Hepatocyte (in vitro differentiated cells): ENCODE measurements around the gene ITGA1. TPM values are rescaled to one million over a fixed set of nuclear protein-coding genes. Genes with fewer than 3 reads are reported as not detected.
A peak's percentile ranks its signal among the peaks of the same experiment; 100 is the strongest.

Source experiments
- DNase-seq: peaks from one replicate; pipeline ENCODE4 v3.0.0-alpha.2; 2016; ENCODE audit warnings: low spot score
- H2AFZ ChIP-seq: fragments of 200-600 bp; sonication (generic); 2 replicates; pipeline ENCODE4 v1.6.0; 2016; ENCODE audit warnings: antibody characterized with exemption, mild to moderate bottlenecking
- H3K27ac ChIP-seq: fragments of 200-600 bp; sonication (generic); 2 replicates; pipeline ENCODE4 v1.5.1; 2016; ENCODE audit warnings: mild to moderate bottlenecking
- H3K27me3 ChIP-seq: fragments of 200-600 bp; sonication (generic); 2 replicates; pipeline ENCODE4 v1.6.1; 2016
- H3K36me3 ChIP-seq: fragments of 200-600 bp; sonication (generic); replicated peaks from 2 replicates; pipeline ENCODE4 v1.5.1; 2016; ENCODE audit warnings: low read depth; ENCODE audit not compliant: insufficient read depth
- H3K4me1 ChIP-seq: fragments of 200-600 bp; sonication (generic); 2 replicates; pipeline ENCODE4 v1.5.1; 2016; ENCODE audit warnings: mild to moderate bottlenecking, moderate library complexity; ENCODE audit not compliant: insufficient read depth
- H3K4me2 ChIP-seq: fragments of 200-600 bp; sonication (generic); 2 replicates; pipeline ENCODE4 v1.6.0; 2016
- H3K4me3 ChIP-seq: fragments of 200-600 bp; sonication (generic); 2 replicates; pipeline ENCODE4 v1.5.1; 2016; ENCODE audit warnings: mild to moderate bottlenecking
- H3K79me2 ChIP-seq: fragments of 200-600 bp; sonication (generic); 2 replicates; pipeline ENCODE4 v1.6.0; 2017; ENCODE audit warnings: mild to moderate bottlenecking
- H3K9me2 ChIP-seq: fragments of 200-600 bp; sonication (generic); replicated peaks from 2 replicates; pipeline ENCODE4 v1.6.0; 2017; ENCODE audit warnings: mild to moderate bottlenecking; ENCODE audit not compliant: insufficient read depth
- H3K9me3 ChIP-seq: fragments of 200-600 bp; sonication (generic); 2 replicates; pipeline ENCODE4 v1.5.1; 2016; ENCODE audit warnings: low read depth, mild to moderate bottlenecking
- H4K20me1 ChIP-seq: fragments of 200-600 bp; sonication (generic); 2 replicates; pipeline ENCODE4 v1.6.0; 2016; ENCODE audit warnings: mild to moderate bottlenecking; ENCODE audit not compliant: insufficient read depth, poor library complexity, severe bottlenecking
- EZH2 ChIP-seq: fragments of 200-600 bp; sonication (generic); IDR thresholded peaks from 2 replicates; pipeline ENCODE4 v1.6.1; 2016; ENCODE audit warnings: antibody characterized with exemption, mild to moderate bottlenecking, borderline replicate concordance
- EZH2phosphoT487 ChIP-seq: fragments of 200-600 bp; sonication (generic); IDR thresholded peaks from one replicate; pipeline ENCODE4 v1.6.1; 2018; ENCODE audit warnings: antibody characterized with exemption, mild to moderate bottlenecking, low read depth, moderate library complexity; ENCODE audit not compliant: unreplicated experiment, severe bottlenecking
- WGBS: methylation state at CpG from one replicate; pipeline ENCODE4 v1.1.6; 2016; ENCODE audit warnings: low lambda C conversion rate; ENCODE audit errors: missing lambda C conversion rate; 5-methylcytosine and 5-hydroxymethylcytosine counted together
- polyA plus RNA-seq: library from polyadenylated mRNA; unstranded; fragments of >200 nt; fragmentation: Nextera tagmentation; extraction: Ambion mirVana; gene quantifications from 2 replicates; pipeline ENCODE4 v1.2.1, GENCODE V29; 2016
- total RNA-seq: library from RNA; depleted of rRNA; stranded (reverse); fragments of >200 nt; gene quantifications from 2 replicates; pipeline ENCODE4 v1.2.3, GENCODE V29; 2014
- TF ChIP-seq, protein P1 (sequence below): fragments of 200-600 bp; sonication (generic); IDR thresholded peaks from 2 replicates; pipeline ENCODE4 v1.5.1; 2016; ENCODE audit warnings: antibody characterized with exemption, mild to moderate bottlenecking; ENCODE audit not compliant: poor library complexity

ITGA1 gene
- total and polyA plus RNA-seq, 2 experiments from 2014 or later = 15.0 to 40.3 TPM

DNA sequence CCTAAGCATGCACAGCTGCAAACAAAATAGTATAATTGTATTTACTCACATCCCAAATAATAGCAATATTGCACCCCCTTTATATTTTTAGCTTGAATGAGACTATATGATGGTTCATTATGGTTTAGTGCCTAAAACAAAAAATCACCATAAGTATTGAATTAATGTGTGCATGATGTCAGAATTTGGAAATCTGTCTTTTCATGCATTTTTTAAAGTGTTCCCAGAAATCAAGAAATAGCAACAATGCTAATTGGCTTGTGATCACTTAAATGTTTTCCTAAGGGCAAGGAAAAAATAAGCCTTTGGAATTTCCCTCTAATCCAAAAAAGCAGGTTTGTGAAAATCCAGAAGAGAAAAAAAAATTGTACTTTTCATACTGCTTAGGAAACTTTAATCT lies 150.5 kb downstream of the ITGA1 start:
- Histone ChIP-seq H3K4me2 (no peak overlapping the region), H4K20me1 (no peaks in the 10 kb centered on the region), H3K9me2 (no peaks in the 10 kb centered on the region), H3K4me3 (no peak overlapping the region), H3K9me3 (no peaks in the 10 kb centered on the region), H3K36me3 (no peaks in the 10 kb centered on the region), H3K27me3 (no peaks in the 10 kb centered on the region), H3K79me2 (no peaks in the 10 kb centered on the region), H3K4me1 (no peaks in the 10 kb centered on the region), H2AFZ (no peak overlapping the region), H3K27ac (no peak overlapping the region)
- no peak for DNase-seq
- TF ChIP-seq EZH2phosphoT487 (no peak), EZH2 (no peak)
- TF ChIP-seq, protein P1, sequence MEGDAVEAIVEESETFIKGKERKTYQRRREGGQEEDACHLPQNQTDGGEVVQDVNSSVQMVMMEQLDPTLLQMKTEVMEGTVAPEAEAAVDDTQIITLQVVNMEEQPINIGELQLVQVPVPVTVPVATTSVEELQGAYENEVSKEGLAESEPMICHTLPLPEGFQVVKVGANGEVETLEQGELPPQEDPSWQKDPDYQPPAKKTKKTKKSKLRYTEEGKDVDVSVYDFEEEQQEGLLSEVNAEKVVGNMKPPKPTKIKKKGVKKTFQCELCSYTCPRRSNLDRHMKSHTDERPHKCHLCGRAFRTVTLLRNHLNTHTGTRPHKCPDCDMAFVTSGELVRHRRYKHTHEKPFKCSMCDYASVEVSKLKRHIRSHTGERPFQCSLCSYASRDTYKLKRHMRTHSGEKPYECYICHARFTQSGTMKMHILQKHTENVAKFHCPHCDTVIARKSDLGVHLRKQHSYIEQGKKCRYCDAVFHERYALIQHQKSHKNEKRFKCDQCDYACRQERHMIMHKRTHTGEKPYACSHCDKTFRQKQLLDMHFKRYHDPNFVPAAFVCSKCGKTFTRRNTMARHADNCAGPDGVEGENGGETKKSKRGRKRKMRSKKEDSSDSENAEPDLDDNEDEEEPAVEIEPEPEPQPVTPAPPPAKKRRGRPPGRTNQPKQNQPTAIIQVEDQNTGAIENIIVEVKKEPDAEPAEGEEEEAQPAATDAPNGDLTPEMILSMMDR = no peak

DNA sequence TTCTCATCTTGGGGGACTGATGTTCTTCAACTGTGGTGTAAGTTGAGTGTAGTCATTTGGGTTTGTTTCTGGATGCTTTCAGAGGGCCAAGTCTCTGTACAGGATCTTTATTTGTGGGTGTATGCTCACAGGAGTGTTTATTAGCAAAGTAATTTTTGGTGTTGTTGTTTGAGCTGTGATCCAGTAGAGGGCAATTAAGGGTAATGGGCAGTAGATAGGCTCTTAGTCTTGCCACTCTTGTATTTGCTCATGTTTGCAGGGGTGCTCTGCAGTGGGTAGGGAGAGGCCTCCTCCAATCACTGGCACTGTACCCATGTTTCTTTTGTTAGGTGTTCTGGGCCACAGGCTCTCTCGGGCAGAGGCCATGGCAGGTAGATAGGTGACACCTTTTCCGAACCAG lies 155.6 kb downstream of the ITGA1 start:
- TF ChIP-seq EZH2phosphoT487 (no peak), EZH2 (no peak)
- TF ChIP-seq, protein P1 = no peak
- Histone ChIP-seq H3K4me1 (no peaks in the 10 kb centered on the region), H3K9me2 (no peaks in the 10 kb centered on the region), H3K4me2 (no peak overlapping the region), H3K36me3 (no peaks in the 10 kb centered on the region), H2AFZ (no peak overlapping the region), H3K27ac (no peak overlapping the region), H3K79me2 (no peaks in the 10 kb centered on the region), H3K27me3 (no peaks in the 10 kb centered on the region), H3K9me3 (no peaks in the 10 kb centered on the region), H3K4me3 (no peak overlapping the region), H4K20me1 (no peaks in the 10 kb centered on the region)
- 96% methylated on average over 2 of the region's 2 CpGs for WGBS
- no peak for DNase-seq

DNA sequence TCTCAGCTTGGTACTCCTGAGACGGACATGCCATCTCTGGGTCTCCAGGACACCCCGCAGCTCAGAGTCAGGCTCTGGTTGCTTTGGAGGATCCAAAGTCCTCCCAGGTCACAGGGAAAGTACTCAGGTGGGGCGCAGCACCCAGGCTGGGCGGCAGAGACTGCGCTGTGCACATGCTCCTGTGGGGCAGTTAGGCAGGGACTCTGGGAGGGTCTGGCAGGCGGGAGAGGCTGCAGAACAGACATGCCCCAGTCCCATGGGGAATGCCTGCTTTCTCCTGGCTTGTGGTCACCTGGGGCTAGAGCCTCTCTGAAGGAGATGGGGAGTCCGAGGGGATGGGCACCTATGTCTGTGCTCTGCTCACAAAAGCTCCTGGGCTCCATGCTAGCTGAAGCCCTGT lies 156.1 kb downstream of the ITGA1 start:
- H3K4me3 ChIP-seq = no peak overlapping the region
- DNase-seq = no peak
- no peak overlapping the region for H2AFZ ChIP-seq
- no peaks in the 10 kb centered on the region for H3K79me2 ChIP-seq
- H4K20me1 ChIP-seq = no peaks in the 10 kb centered on the region
- TF ChIP-seq EZH2 (no peak), EZH2phosphoT487 (no peak)
- TF ChIP-seq, protein P1 = no peak
- no peak overlapping the region for H3K4me2 ChIP-seq
- H3K9me2 ChIP-seq = no peaks in the 10 kb centered on the region
- H3K27me3 ChIP-seq = no peaks in the 10 kb centered on the region
- no peak overlapping the region for H3K27ac ChIP-seq
- H3K36me3 ChIP-seq = no peaks in the 10 kb centered on the region
- H3K4me1 ChIP-seq = no peaks in the 10 kb centered on the region
- H3K9me3 ChIP-seq = no peaks in the 10 kb centered on the region
- 73% methylated on average over 7 of the region's 7 CpGs for WGBS

DNA sequence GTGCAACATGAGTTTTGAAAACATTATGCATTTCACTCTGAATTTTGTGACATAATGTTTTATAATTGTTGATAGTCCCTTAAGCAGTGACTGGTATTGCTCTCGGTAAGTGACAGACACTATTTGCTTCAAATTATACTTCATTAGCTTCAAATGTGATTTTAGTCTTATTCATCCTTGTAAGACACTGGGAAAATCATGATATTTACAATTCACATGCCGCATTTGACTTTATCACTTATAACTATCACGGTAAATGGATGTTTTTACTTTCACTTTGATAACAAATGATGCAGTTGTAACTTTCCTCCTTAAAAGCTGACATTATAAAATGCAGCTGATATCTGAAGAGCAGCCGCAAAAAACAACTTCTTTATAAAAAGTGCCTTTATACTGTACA lies 157.3 kb downstream of the ITGA1 start:
- no peak overlapping the region for H3K4me3 ChIP-seq
- H3K27ac ChIP-seq = no peak overlapping the region
- no peaks in the 10 kb centered on the region for H3K36me3 ChIP-seq
- H3K4me1 ChIP-seq = no peaks in the 10 kb centered on the region
- H2AFZ ChIP-seq = no peak overlapping the region
- H3K9me3 ChIP-seq = no peaks in the 10 kb centered on the region
- TF ChIP-seq, protein P1 = no peak
- TF ChIP-seq EZH2phosphoT487 (no peak), EZH2 (no peak)
- 79% methylated on average over 4 of the region's 4 CpGs for WGBS
- no peaks in the 10 kb centered on the region for H4K20me1 ChIP-seq
- no peaks in the 10 kb centered on the region for H3K27me3 ChIP-seq
- no peak for DNase-seq
- no peaks in the 10 kb centered on the region for H3K9me2 ChIP-seq
- peak overlapping the region; percentile 40 for H3K4me2 ChIP-seq
- no peaks in the 10 kb centered on the region for H3K79me2 ChIP-seq
